Upper lobe of right lung (tissue), 1 donor: Measurements from ENCODE around the gene ESR1. TPM values are rescaled to one million over a fixed set of nuclear protein-coding genes. Genes with fewer than 3 reads are reported as not detected.
"Not testable (repeated sequence)": the region's sequence is repeated elsewhere in the genome, so short reads cannot be mapped to it uniquely, and the experiment has no call there.

Source experiments
- ATAC-seq: fragments of 200-7000 bp; cut with Tn5 transposase; one replicate; pipeline ENCODE4 v1.9.1; 2020; ENCODE audit warnings: mild to moderate bottlenecking, moderate library complexity
- DNase-seq: peaks from one replicate; pipeline ENCODE4 v3.0.0-alpha.2; 2020
- H3K27ac ChIP-seq: fragments of 200-600 bp; one replicate; pipeline ENCODE4 v1.8.0; 2022
- H3K27me3 ChIP-seq: fragments of 200-600 bp; one replicate; pipeline ENCODE4 v1.8.0; 2022; ENCODE audit warnings: mild to moderate bottlenecking
- H3K36me3 ChIP-seq: fragments of 200-600 bp; one replicate; pipeline ENCODE4 v1.8.0; 2022
- H3K4me1 ChIP-seq: fragments of 200-600 bp; one replicate; pipeline ENCODE4 v1.8.0; 2022
- H3K4me3 ChIP-seq: fragments of 200-600 bp; one replicate; pipeline ENCODE4 v1.8.0; 2022; ENCODE audit warnings: mild to moderate bottlenecking
- H3K9me3 ChIP-seq: fragments of 200-600 bp; one replicate; pipeline ENCODE4 v1.8.0; 2022
- intact Hi-C: fragments of 100-400 bp; cut with DNase I; formaldehyde crosslinking; loops from one replicate; pipeline ENCODE4 v1.11.0; 2022
- total RNA-seq: library from RNA; stranded (reverse); fragmentation: NEBNext Ultra II Directional; extraction: Animal tissue kit (Norgen Biotek cat#: 25700); gene quantifications from one replicate; pipeline ENCODE4 v1.2.1, GENCODE V29; 2021
- TF ChIP-seq, protein P1 (sequence below): fragments of 200-600 bp; IDR thresholded peaks from one replicate; pipeline ENCODE4 v1.8.0; 2022; ENCODE audit warnings: antibody characterized with exemption
- donor health status: DM: no; HTN: yes; CAD: no; lungs with severe emphysema.

The ESR1 gene
- total RNA-seq, 1 donor from 2014 or later: 5.7 TPM

DNA sequence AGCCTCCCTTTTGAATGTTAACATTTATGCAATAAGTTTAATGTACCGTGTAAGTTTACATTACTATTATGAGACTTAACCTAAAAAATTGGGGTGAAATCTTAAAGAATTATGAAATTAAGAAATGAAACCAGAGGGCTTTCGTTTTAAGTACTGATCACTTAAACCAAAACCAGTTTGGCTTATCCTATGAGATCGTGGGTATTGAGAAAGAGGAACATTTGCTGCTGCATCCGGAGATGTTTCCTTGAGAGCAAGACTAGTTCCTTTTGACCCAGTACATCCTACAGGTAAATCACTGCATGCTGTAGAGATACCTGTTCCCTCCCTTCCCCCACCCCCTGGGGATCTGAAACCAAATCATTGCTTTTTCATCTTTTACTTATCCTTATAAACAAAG lies 201.3 kb downstream of the ESR1 start:
- Histone ChIP-seq H3K27ac (no peak overlapping the region), H3K27me3 (no peaks in the 10 kb centered on the region), H3K9me3 (no peaks in the 10 kb centered on the region), H3K4me3 (no peak overlapping the region), H3K4me1 (no peaks in the 10 kb centered on the region), H3K36me3 (no peaks in the 10 kb centered on the region)
- DNase-seq: no peak
- TF ChIP-seq, protein P1, sequence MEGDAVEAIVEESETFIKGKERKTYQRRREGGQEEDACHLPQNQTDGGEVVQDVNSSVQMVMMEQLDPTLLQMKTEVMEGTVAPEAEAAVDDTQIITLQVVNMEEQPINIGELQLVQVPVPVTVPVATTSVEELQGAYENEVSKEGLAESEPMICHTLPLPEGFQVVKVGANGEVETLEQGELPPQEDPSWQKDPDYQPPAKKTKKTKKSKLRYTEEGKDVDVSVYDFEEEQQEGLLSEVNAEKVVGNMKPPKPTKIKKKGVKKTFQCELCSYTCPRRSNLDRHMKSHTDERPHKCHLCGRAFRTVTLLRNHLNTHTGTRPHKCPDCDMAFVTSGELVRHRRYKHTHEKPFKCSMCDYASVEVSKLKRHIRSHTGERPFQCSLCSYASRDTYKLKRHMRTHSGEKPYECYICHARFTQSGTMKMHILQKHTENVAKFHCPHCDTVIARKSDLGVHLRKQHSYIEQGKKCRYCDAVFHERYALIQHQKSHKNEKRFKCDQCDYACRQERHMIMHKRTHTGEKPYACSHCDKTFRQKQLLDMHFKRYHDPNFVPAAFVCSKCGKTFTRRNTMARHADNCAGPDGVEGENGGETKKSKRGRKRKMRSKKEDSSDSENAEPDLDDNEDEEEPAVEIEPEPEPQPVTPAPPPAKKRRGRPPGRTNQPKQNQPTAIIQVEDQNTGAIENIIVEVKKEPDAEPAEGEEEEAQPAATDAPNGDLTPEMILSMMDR: no peak
- intact Hi-C loops: no loop called here
- ATAC-seq: no peak

DNA sequence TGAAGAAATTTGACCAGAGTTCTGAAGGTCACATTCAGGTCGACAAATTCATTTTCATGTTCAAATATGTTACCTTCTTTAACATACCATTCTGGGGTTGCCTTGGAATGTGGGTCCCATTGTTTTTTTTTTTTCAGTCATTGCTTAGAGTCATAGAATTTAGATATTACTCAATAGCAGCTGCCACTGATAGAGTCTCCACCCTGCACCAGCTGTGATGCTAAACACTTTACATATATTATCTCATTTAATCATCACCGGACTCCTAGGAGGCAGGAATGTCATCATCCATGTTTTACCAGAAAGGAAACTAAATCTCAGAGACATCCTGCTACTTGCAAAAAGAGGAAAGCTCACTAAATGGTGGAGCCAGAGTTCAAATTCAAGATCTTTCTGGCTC lies 204.7 kb downstream of the ESR1 start:
- ATAC-seq: no peak
- intact Hi-C loops: no loop called here

DNA sequence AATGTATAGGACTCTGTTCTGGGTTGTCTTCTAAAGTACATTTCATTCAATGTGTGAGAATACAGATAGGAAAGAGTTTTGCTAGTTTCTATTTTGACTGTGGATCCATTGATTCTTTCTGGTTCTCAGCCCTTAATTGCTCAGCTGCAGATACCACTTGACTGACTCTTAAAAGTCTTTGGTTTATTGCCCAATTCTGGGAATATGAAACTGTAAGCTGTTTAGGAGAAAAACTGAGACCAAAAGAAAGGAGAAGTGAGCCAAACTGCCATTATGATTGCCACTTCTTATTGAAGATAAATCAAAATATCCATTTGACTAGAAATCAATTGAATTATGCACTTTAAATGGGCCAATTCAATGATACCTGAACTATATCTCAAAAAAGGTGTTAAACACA lies 211.4 kb downstream of the ESR1 start:
- ATAC-seq (no peak), DNase-seq (no peak)
- no peak overlapping the region for H3K27ac ChIP-seq
- H3K9me3 ChIP-seq: no peaks in the 10 kb centered on the region
- no peaks in the 10 kb centered on the region for H3K4me1 ChIP-seq
- intact Hi-C loops: no loop called here
- no peaks in the 10 kb centered on the region for H3K27me3 ChIP-seq
- H3K36me3 ChIP-seq: no peaks in the 10 kb centered on the region
- H3K4me3 ChIP-seq: no peak overlapping the region
- TF ChIP-seq, protein P1: no peak

More for the DNA sequence above, 204.7 kb downstream of the ESR1 start:
- no peak overlapping the region for H3K27ac ChIP-seq
- TF ChIP-seq, protein P1: no peak
- no peak overlapping the region for H3K4me3 ChIP-seq
- no peak for DNase-seq
- H3K4me1 ChIP-seq: no peaks in the 10 kb centered on the region
- no peaks in the 10 kb centered on the region for H3K9me3 ChIP-seq
- H3K36me3 ChIP-seq: no peaks in the 10 kb centered on the region
- H3K27me3 ChIP-seq: no peaks in the 10 kb centered on the region

DNA sequence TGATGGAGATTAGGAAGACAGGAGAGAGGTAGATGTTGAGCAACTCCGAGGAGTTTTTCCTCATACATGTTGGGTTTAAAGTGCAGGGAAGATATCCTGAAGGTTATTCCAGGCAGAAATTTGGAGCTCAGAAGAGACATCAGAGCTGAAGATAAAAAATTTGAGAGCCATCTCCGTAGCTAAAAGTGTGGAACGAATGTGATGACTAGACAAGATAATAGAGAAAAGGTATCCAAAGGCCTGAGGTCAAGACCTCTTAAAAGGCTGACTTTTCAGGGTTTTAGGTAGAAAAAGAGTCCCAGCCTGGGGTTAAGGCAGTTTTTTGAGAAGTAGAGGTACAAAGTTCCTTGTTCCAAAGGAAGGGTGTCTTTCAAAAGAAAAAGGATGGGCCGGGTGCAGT lies 214.8 kb downstream of the ESR1 start:
- TF ChIP-seq, protein P1: no peak
- no peaks in the 10 kb centered on the region for H3K36me3 ChIP-seq
- H3K27ac ChIP-seq: no peak overlapping the region
- DNase-seq (no peak), ATAC-seq (no peak)
- intact Hi-C loops: no loop called here
- no peak overlapping the region for H3K4me3 ChIP-seq
- H3K4me1 ChIP-seq: no peaks in the 10 kb centered on the region
- no peaks in the 10 kb centered on the region for H3K27me3 ChIP-seq
- no peaks in the 10 kb centered on the region for H3K9me3 ChIP-seq

GRCh38 chr6:152023613-152024012 lies 216.1 kb downstream of the ESR1 start:
- Histone ChIP-seq H3K4me3 (no peak overlapping the region), H3K27ac (no peak overlapping the region), H3K27me3 (no peaks in the 10 kb centered on the region), H3K9me3 (no peaks in the 10 kb centered on the region), H3K4me1 (no peaks in the 10 kb centered on the region), H3K36me3 (no peaks in the 10 kb centered on the region)
- TF ChIP-seq, protein P1: no peak
- intact Hi-C loops: no loop called here
- ATAC-seq (no peak), DNase-seq (no peak)

DNA sequence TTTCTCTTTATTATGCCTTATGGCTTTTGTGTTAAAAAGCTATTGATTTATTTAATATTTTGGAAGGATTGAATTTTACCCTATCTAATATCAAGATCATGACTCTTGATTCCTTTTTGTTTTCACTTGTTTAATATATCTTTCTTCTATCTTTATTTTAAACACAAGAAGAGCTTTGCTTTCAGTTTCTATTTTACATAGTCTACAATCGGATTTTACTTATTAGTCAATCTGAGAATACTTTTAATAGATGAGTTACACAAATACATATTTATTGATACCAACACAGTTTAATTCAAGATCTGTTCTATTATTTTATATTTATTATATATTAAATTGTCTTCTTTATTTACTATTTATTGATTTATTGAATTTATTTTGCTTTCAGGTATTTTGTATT lies 218.8 kb downstream of the ESR1 start:
- no peak for DNase-seq
- Histone ChIP-seq H3K9me3 (no peaks in the 10 kb centered on the region), H3K27me3 (no peaks in the 10 kb centered on the region), H3K4me1 (no peaks in the 10 kb centered on the region), H3K36me3 (no peaks in the 10 kb centered on the region), H3K27ac (no peak overlapping the region), H3K4me3 (no peak overlapping the region)
- TF ChIP-seq, protein P1: no peak
- ATAC-seq: no peak
- intact Hi-C loops: no loop called here

- DNase-seq, ATAC-seq, H3K36me3 ChIP-seq, H3K27me3 ChIP-seq, intact Hi-C loops, H3K9me3 ChIP-seq, H3K4me3 ChIP-seq, H3K27ac ChIP-seq, H3K4me1 ChIP-seq: not testable (repeated sequence)
Observed at GRCh38 chr6:152026744-152027143, 219.3 kb downstream of the ESR1 start.

DNA sequence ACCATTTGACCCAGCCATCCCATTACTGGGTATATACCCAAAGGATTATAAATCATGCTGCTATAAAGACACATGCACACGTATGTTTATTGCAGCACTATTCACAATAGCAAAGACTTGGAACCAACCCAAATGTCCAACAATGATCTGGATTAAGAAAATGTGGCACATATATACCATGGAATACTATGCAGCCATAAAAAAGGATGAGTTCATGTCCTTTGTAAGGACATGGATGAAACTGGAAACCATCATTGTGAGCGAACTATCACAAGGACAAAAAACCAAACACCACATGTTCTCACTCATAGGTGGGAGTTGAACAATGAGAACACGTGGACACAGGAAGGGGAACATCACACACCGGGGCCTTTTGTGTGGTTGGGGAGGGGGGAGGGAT lies 226.3 kb downstream of the ESR1 start:
- H3K4me3 ChIP-seq, DNase-seq, intact Hi-C loops, ATAC-seq, H3K27ac ChIP-seq, H3K4me1 ChIP-seq, H3K27me3 ChIP-seq, H3K9me3 ChIP-seq, H3K36me3 ChIP-seq: not testable (repeated sequence)
